GM18867 (cell line): ENCODE measurements around the gene CDK15.

ENCODE experiments used
- ATAC-seq: cut with Tn5 transposase; IDR thresholded peaks from one replicate; pipeline ENCODE4 v1.9.1; 2021; ENCODE audit warnings: mild to moderate bottlenecking, moderate library complexity; ENCODE audit not compliant: unreplicated experiment

CDK15 gene

GRCh38 chr2:201906777-201907562 lies 100.6 kb downstream of the CDK15 start:
- ATAC-seq, result no peak

- ATAC-seq, result no peak
Measured at GRCh38 chr2:201907563-201907881, 101.2 kb downstream of the CDK15 start.

- ATAC-seq, result no peak
Measured at GRCh38 chr2:201908901-201909300, 102.6 kb downstream of the CDK15 start.

- no peak for ATAC-seq
Measured at GRCh38 chr2:201909348-201909747, 103.0 kb downstream of the CDK15 start.

- ATAC-seq, result peak; percentile 79
Measured at GRCh38 chr2:201909961-201910361, 103.6 kb downstream of the CDK15 start.

- ATAC-seq, result no peak
Measured at GRCh38 chr2:201911372-201911771, 105.0 kb downstream of the CDK15 start.

GRCh38 chr2:201913201-201913600 lies 106.9 kb downstream of the CDK15 start:
- ATAC-seq, result no peak

GRCh38 chr2:201915446-201915845 lies 109.1 kb downstream of the CDK15 start:
- peak; percentile 71 for ATAC-seq

- no peak for ATAC-seq
Measured at GRCh38 chr2:201916565-201916964, 110.2 kb downstream of the CDK15 start.

GRCh38 chr2:201918616-201919307 lies 112.4 kb downstream of the CDK15 start:
- no peak for ATAC-seq

- ATAC-seq, result no peak
Measured at GRCh38 chr2:201919308-201919634, 112.9 kb downstream of the CDK15 start.

GRCh38 chr2:201923436-201924328 lies 117.3 kb downstream of the CDK15 start:
- no peak for ATAC-seq

- ATAC-seq, result no peak
Measured at GRCh38 chr2:201924453-201924852, 118.1 kb downstream of the CDK15 start.

GRCh38 chr2:201925056-201925455 lies 118.7 kb downstream of the CDK15 start:
- ATAC-seq, result no peak

GRCh38 chr2:201926067-201926466 lies 119.7 kb downstream of the CDK15 start:
- ATAC-seq, result no peak

GRCh38 chr2:201928363-201928762 lies 122.0 kb downstream of the CDK15 start:
- no peak for ATAC-seq

- ATAC-seq, result no peak
Measured at GRCh38 chr2:201929281-201930026, 123.1 kb downstream of the CDK15 start.

- ATAC-seq, result no peak
Measured at GRCh38 chr2:201930043-201930442, 123.7 kb downstream of the CDK15 start.

GRCh38 chr2:201930831-201931230 lies 124.5 kb downstream of the CDK15 start:
- no peak for ATAC-seq

GRCh38 chr2:201931475-201931874 lies 125.1 kb downstream of the CDK15 start:
- ATAC-seq, result no peak

GRCh38 chr2:201931951-201932350 lies 125.6 kb downstream of the CDK15 start:
- no peak for ATAC-seq
